IMR-90 (cell line): ENCODE data around the gene CCDC7. TPM values are rescaled to one million over a fixed set of nuclear protein-coding genes. Genes with fewer than 3 reads are reported as not detected.

Experiments
- ATAC-seq: fragments of 200-7000 bp; cut with Tn5 transposase; 2 replicates; pipeline ENCODE4 v1.9.1; 2020; ENCODE audit warnings: low read depth, mild to moderate bottlenecking, moderate library complexity
- BruUV-seq: library from RNA; stranded (reverse); fragments of 400-500 nt; replicated peaks from 2 replicates; lab custom pipeline; 2021; lab: Mats Ljungman, UMichigan
- CTCF ChIA-PET: fragments of 300-600 bp; formaldehyde crosslinking; extraction: SDS; loops from one replicate; lab custom pipeline; 2021; ENCODE audit warnings: antibody characterized with exemption; lab: Yijun Ruan, JAX
- POLR2A ChIA-PET: fragments of 300-600 bp; sonication (Branson Sonifier 250); formaldehyde crosslinking; loops from one replicate; lab custom pipeline; 2022; ENCODE audit warnings: antibody characterized with exemption; ENCODE audit not compliant: unreplicated experiment; lab: Charles Lee
- DNase-seq: peaks from one replicate; pipeline ENCODE4 v3.0.0; 2013
- H2AFZ ChIP-seq: replicated peaks from 2 replicates; pipeline ENCODE3; 2013; ENCODE audit warnings: low read length, mild to moderate bottlenecking; ENCODE audit not compliant: poor library complexity
- H2AK5ac ChIP-seq: 2 replicates; pipeline ENCODE4 v1.6.1; 2013; ENCODE audit warnings: low read depth, low read length, inconsistent platforms
- H2AK9ac ChIP-seq: replicated peaks from 2 replicates; pipeline ENCODE3; 2013; ENCODE audit warnings: mild to moderate bottlenecking, low read depth, low read length, moderate library complexity; ENCODE audit not compliant: poor library complexity
- H2BK120ac ChIP-seq: 2 replicates; pipeline ENCODE4 v1.6.1; 2013; ENCODE audit warnings: low read depth, low read length, inconsistent platforms
- H2BK15ac ChIP-seq: 3 replicates; pipeline ENCODE4 v1.6.1; 2013; ENCODE audit warnings: low read depth, low read length, inconsistent platforms
- H2BK20ac ChIP-seq: 2 replicates; pipeline ENCODE4 v1.6.1; 2013; ENCODE audit warnings: low read depth, mild to moderate bottlenecking, inconsistent platforms, low read length, moderate library complexity
- H2BK5ac ChIP-seq: 2 replicates; pipeline ENCODE4 v1.6.1; 2013; ENCODE audit warnings: mild to moderate bottlenecking, low read depth, low read length, inconsistent platforms; ENCODE audit not compliant: poor library complexity, severe bottlenecking
- H3K14ac ChIP-seq: replicated peaks from 2 replicates; pipeline ENCODE4 v1.6.1; 2013; ENCODE audit warnings: low read depth, low read length, inconsistent platforms
- H3K18ac ChIP-seq: 2 replicates; pipeline ENCODE4 v1.6.1; 2013; ENCODE audit warnings: low read depth, low read length, control low read depth
- H3K23ac ChIP-seq: 2 replicates; pipeline ENCODE4 v1.6.1; 2013; ENCODE audit warnings: low read depth, low read length, inconsistent platforms
- H3K27ac ChIP-seq: 2 replicates; pipeline ENCODE4 v1.5.1; 2013; ENCODE audit warnings: mild to moderate bottlenecking, control low read depth, low read length; ENCODE audit not compliant: insufficient read depth
- H3K27me3 ChIP-seq: 2 replicates; pipeline ENCODE4 v1.6.1; 2013; ENCODE audit warnings: low read length; ENCODE audit not compliant: control insufficient read depth, insufficient read depth
- H3K36me3 ChIP-seq: 2 replicates; pipeline ENCODE4 v1.6.1; 2013; ENCODE audit warnings: low read length, mixed read lengths; ENCODE audit not compliant: control insufficient read depth, insufficient read depth
- H3K4ac ChIP-seq: 2 replicates; pipeline ENCODE4 v1.6.1; 2013; ENCODE audit warnings: low read depth, low read length, inconsistent platforms
- H3K4me1 ChIP-seq: 2 replicates; pipeline ENCODE4 v1.6.1; 2013; ENCODE audit warnings: low read length, mixed read lengths; ENCODE audit not compliant: control insufficient read depth, insufficient read depth
- H3K4me2 ChIP-seq: 2 replicates; pipeline ENCODE4 v1.6.1; 2013; ENCODE audit warnings: low read depth, mild to moderate bottlenecking, control low read depth, low read length, moderate library complexity
- H3K4me3 ChIP-seq: 2 replicates; pipeline ENCODE4 v1.5.1; 2013; ENCODE audit warnings: low read depth, mild to moderate bottlenecking, control low read depth, low read length, moderate library complexity; ENCODE audit not compliant: insufficient read depth
- H3K56ac ChIP-seq: 2 replicates; pipeline ENCODE4 v1.6.1; 2013; ENCODE audit warnings: low read length, inconsistent platforms; ENCODE audit not compliant: insufficient read depth; ENCODE audit errors: extremely low read depth
- H3K79me1 ChIP-seq, 2 experiments: 2 replicates each; pipeline ENCODE4 v1.6.1; 2013; ENCODE audit warnings: low read length in 2 of 2, inconsistent platforms in 1 of 2, low read depth in 1 of 2
- H3K9ac ChIP-seq: 2 replicates; pipeline ENCODE4 v1.6.1; 2013; ENCODE audit warnings: low read depth, low read length, control low read depth
- H3K9me1 ChIP-seq: 2 replicates; pipeline ENCODE4 v1.6.1; 2013; ENCODE audit warnings: low read length, inconsistent platforms; ENCODE audit not compliant: insufficient read depth
- H3K9me3 ChIP-seq: 2 replicates; pipeline ENCODE4 v1.6.1; 2013; ENCODE audit warnings: low read length; ENCODE audit not compliant: control insufficient read depth, insufficient read depth
- H4K20me1 ChIP-seq: 2 replicates; pipeline ENCODE4 v1.6.1; 2013; ENCODE audit warnings: low read length, inconsistent platforms; ENCODE audit not compliant: insufficient read depth
- H4K5ac ChIP-seq: 2 replicates; pipeline ENCODE4 v1.6.1; 2013; ENCODE audit warnings: mild to moderate bottlenecking, low read depth, low read length, control low read depth
- H4K8ac ChIP-seq, 2 experiments: 2 replicates each; pipeline ENCODE4 v1.6.1; 2013; ENCODE audit warnings: low read depth in 2 of 2, low read length in 2 of 2, control low read depth in 1 of 2, inconsistent platforms in 1 of 2
- H4K91ac ChIP-seq: 2 replicates; pipeline ENCODE4 v1.6.1; 2013; ENCODE audit warnings: low read depth, low read length, inconsistent platforms; ENCODE audit not compliant: insufficient read depth
- BHLHE40 ChIP-seq: fragments of 150-350 bp; IDR thresholded peaks from 2 replicates; pipeline ENCODE4 v1.6.1; 2016; ENCODE audit warnings: mild to moderate bottlenecking, low read depth, low read length
- dilution Hi-C: fragments of 300-500 bp; cut with HindIII; formaldehyde crosslinking; loops from one replicate; pipeline ENCODE4 v1.14.3; 2018; ENCODE audit warnings: low sequenced_read_pairs; ENCODE audit not compliant: unreplicated experiment
- in situ Hi-C: fragments of 300-500 bp; cut with MboI; formaldehyde crosslinking; loops from 3 replicates; pipeline ENCODE4 v1.14.3; 2019; ENCODE audit warnings: low sequenced_read_pairs, inconsistent platforms, mixed read lengths
- intact Hi-C: fragments of 100-400 bp; cut with micrococcal nuclease; formaldehyde crosslinking; loops from 2 replicates; pipeline ENCODE4 v1.10.0; 2022
- polyA plus RNA-seq, 3 experiments: library from polyadenylated mRNA; depleted of rRNA; stranded (reverse); fragments of >200 nt; gene quantifications; 2 replicates each; pipeline ENCODE4 v1.2.3, GENCODE V29; 2012; ENCODE audit warnings: low replicate concordance in 1 of 3
- total RNA-seq: library from RNA; depleted of rRNA; stranded (reverse); fragments of >200 nt; gene quantifications from 2 replicates; pipeline ENCODE4 v1.2.3, GENCODE V29; 2012

The CCDC7 gene
- total and polyA plus RNA-seq, 2 of the 4 experiments (the other 2 are of a cell fraction), result 0.74 to 4.3 TPM

DNA sequence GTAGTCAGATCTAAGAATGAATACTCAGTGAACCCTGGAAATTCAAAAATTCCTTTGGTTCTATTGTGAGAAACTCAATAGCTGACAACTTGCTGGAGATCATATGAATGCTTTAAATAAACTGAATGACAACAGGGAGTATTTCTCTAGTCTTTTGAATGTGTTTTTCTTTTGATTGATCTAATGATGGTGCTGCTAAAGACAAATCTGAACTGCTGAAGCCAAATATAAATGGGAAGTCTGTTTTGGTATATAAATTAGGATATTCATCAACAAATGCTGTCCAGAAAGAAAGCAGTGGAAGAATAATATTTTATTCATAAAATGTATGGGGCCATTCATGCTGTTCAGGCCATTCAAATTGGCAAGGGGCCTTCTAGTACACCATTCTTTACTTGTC lies 432.7 kb downstream of the CCDC7 start:
- BruUV-seq, result no TSS peak
- no peak overlapping the region for H2BK20ac ChIP-seq
- ChIA-PET POLR2A (no interaction called here), CTCF (no interaction called here)
- H3K4ac ChIP-seq, result no peak overlapping the region
- no peaks in the 10 kb centered on the region for H3K79me1 ChIP-seq
- no peak overlapping the region for H3K14ac ChIP-seq
- no peak overlapping the region for H4K91ac ChIP-seq
- TF ChIP-seq BHLHE40, result no peak
- no peak overlapping the region for H2BK15ac ChIP-seq
- H3K18ac ChIP-seq, result no peak overlapping the region
- no peak overlapping the region for H2AK5ac ChIP-seq
- no peak overlapping the region for H3K4me3 ChIP-seq
- ATAC-seq (no peak), DNase-seq (no peak)
- no peak overlapping the region for H4K5ac ChIP-seq
- no peak overlapping the region for H3K23ac ChIP-seq
- H3K9me3 ChIP-seq, result no peaks in the 10 kb centered on the region
- H2AFZ ChIP-seq, result no peak overlapping the region
- H4K20me1 ChIP-seq, result no peaks in the 10 kb centered on the region
- H3K56ac ChIP-seq, result no peak overlapping the region
- H3K36me3 ChIP-seq, result no peaks in the 10 kb centered on the region
- H3K27ac ChIP-seq, result no peak overlapping the region
- H4K8ac ChIP-seq, result no peak overlapping the region
- H2AK9ac ChIP-seq, result no peak overlapping the region
- no peak overlapping the region for H2BK120ac ChIP-seq
- dilution Hi-C loops (no loop called here), intact Hi-C loops (no loop called here), in situ Hi-C loops (no loop called here)
- no peaks in the 10 kb centered on the region for H3K27me3 ChIP-seq
- no peak overlapping the region for H3K9ac ChIP-seq
- no peak overlapping the region for H3K4me2 ChIP-seq
- no peak overlapping the region for H2BK5ac ChIP-seq
- no peaks in the 10 kb centered on the region for H3K4me1 ChIP-seq
- H3K9me1 ChIP-seq, result no peaks in the 10 kb centered on the region
